ENCODE measurements around the gene FXYD2. TPM values are rescaled to one million over a fixed set of nuclear protein-coding genes. Genes with fewer than 3 reads are reported as not detected.

The FXYD2 gene
- total RNA-seq, 1 donor from 2014 or later = 2.7 TPM

DNA sequence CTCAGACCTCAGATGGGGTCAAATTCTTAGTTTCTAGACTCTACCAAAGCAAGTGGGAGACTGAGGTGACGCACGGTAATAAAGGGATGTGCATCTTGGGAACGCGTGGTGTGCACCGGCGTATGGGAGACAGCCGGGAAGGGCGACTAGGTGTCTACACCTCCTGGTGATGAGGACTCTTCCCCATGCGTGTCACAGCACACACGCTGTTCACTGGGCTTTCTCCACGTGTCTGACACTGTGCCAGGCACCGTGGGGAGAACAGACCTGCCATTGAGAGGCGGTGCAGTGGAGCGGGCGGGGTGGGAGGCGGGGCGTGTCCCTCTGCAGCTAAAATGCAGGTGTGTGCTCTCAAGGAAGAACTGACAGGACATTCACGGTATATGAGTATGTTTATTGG is 46.6 kb upstream of the FXYD2 start:
- H3K4me3 ChIP-seq = no peak overlapping the region
- TF ChIP-seq POLR2A (IDR thresholded peaks at IDR 0.05) (no peak), POLR2AphosphoS5 (IDR thresholded peaks at IDR 0.05; ENCODE audit: insufficient read depth in 1 of 2, low read depth in 1 of 2) (no peak)
- TF ChIP-seq, protein P1, sequence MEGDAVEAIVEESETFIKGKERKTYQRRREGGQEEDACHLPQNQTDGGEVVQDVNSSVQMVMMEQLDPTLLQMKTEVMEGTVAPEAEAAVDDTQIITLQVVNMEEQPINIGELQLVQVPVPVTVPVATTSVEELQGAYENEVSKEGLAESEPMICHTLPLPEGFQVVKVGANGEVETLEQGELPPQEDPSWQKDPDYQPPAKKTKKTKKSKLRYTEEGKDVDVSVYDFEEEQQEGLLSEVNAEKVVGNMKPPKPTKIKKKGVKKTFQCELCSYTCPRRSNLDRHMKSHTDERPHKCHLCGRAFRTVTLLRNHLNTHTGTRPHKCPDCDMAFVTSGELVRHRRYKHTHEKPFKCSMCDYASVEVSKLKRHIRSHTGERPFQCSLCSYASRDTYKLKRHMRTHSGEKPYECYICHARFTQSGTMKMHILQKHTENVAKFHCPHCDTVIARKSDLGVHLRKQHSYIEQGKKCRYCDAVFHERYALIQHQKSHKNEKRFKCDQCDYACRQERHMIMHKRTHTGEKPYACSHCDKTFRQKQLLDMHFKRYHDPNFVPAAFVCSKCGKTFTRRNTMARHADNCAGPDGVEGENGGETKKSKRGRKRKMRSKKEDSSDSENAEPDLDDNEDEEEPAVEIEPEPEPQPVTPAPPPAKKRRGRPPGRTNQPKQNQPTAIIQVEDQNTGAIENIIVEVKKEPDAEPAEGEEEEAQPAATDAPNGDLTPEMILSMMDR (IDR thresholded peaks at IDR 0.05) = no peak
- intact Hi-C loops (cut with DNase I) = no loop called here
- no peak overlapping the region for H3K27ac ChIP-seq
- peak in 1 of 2 donors; percentile 83 for DNase-seq (ENCODE audit: extremely low spot score in 2 of 2)
- no peaks in the 10 kb centered on the region for H3K36me3 ChIP-seq
- H3K9me3 ChIP-seq = no peaks in the 10 kb centered on the region
- no peaks in the 10 kb centered on the region for H3K27me3 ChIP-seq
- H3K4me1 ChIP-seq = peaks cover 54% of the 10 kb centered on the region

GRCh38 chr11:117870103-117870952 is 45.8 kb upstream of the FXYD2 start:
- Histone ChIP-seq H3K4me3 (no peak overlapping the region), H3K36me3 (no peaks in the 10 kb centered on the region), H3K27ac (peak overlapping the region; percentile 10), H3K9me3 (no peaks in the 10 kb centered on the region), H3K4me1 (peaks cover 46% of the 10 kb centered on the region), H3K27me3 (no peaks in the 10 kb centered on the region)
- TF ChIP-seq, protein P1 (IDR thresholded peaks at IDR 0.05) = no peak
- no peak for TF ChIP-seq POLR2AphosphoS5 (IDR thresholded peaks at IDR 0.05; ENCODE audit: insufficient read depth in 1 of 2, low read depth in 1 of 2)
- TF ChIP-seq POLR2A (IDR thresholded peaks at IDR 0.05) = no peak
- DNase-seq (ENCODE audit: extremely low spot score in 2 of 2) = peak in 1 of 2 donors; percentile 71
- intact Hi-C loops (cut with DNase I) = no loop called here

DNA sequence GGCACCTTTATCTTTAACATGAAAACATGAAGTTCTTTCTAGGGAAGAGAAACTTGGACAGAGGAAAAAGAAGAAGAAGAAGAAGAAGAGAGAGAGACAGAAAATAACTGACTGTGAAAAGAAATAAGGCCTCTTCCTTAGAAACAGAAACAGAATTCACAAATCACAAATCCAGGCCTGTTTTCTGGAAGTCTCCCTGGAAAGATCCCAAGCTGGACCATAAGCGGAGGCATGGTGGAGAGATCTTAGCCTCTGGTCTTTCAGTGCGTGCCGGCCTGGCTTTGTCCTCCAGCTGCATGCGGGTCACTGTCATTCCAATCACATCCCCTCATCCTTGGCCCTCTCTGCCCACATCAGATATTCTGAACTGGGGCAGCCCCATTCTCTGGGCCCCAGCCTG is 45.1 kb upstream of the FXYD2 start:
- H3K27ac ChIP-seq = peak overlapping the region; percentile 13
- TF ChIP-seq POLR2AphosphoS5 (IDR thresholded peaks at IDR 0.05; ENCODE audit: insufficient read depth in 1 of 2, low read depth in 1 of 2) = no peak
- no peak for TF ChIP-seq POLR2A (IDR thresholded peaks at IDR 0.05)
- TF ChIP-seq, protein P1 (IDR thresholded peaks at IDR 0.05) = no peak
- intact Hi-C loops (cut with DNase I) = no loop called here
- no peaks in the 10 kb centered on the region for H3K27me3 ChIP-seq
- no peaks in the 10 kb centered on the region for H3K9me3 ChIP-seq
- H3K4me1 ChIP-seq = peaks cover 39% of the 10 kb centered on the region
- no peak for DNase-seq (ENCODE audit: extremely low spot score in 2 of 2)
- no peaks in the 10 kb centered on the region for H3K36me3 ChIP-seq
- H3K4me3 ChIP-seq = no peak overlapping the region

GRCh38 chr11:117868815-117869561 is 44.4 kb upstream of the FXYD2 start:
- H3K4me1 ChIP-seq = peaks cover 35% of the 10 kb centered on the region
- intact Hi-C loops (cut with DNase I) = no loop called here
- peak in 1 of 2 donors; percentile 77 for DNase-seq (ENCODE audit: extremely low spot score in 2 of 2)
- no peaks in the 10 kb centered on the region for H3K36me3 ChIP-seq
- no peak overlapping the region for H3K4me3 ChIP-seq
- H3K27me3 ChIP-seq = no peaks in the 10 kb centered on the region
- H3K27ac ChIP-seq = peak overlapping the region; percentile 13
- TF ChIP-seq POLR2AphosphoS5 (IDR thresholded peaks at IDR 0.05; ENCODE audit: insufficient read depth in 1 of 2, low read depth in 1 of 2) (no peak), POLR2A (IDR thresholded peaks at IDR 0.05) (no peak)
- TF ChIP-seq, protein P1 (IDR thresholded peaks at IDR 0.05) = no peak
- no peaks in the 10 kb centered on the region for H3K9me3 ChIP-seq

All from vagina (tissue), 2 donors.